H1 (cell line): Measurements from ENCODE around the gene ZBTB49.

ENCODE experiments used
- BRCA1 ChIP-seq: IDR thresholded peaks from 2 replicates; pipeline ENCODE4 v1.6.1; 2012; ENCODE audit warnings: low read depth, low read length, improper control_type of control experiment
- CHD2 ChIP-seq: IDR thresholded peaks from 2 replicates; pipeline ENCODE4 v1.6.1; 2012; ENCODE audit warnings: low read length, improper control_type of control experiment
- CTCF ChIP-seq, 3 experiments: IDR thresholded peaks; 1 replicate in 2 of 3; 2 replicates in 1 of 3; pipeline versions ENCODE4 v1.5.1 to v1.6.1; 2011; ENCODE audit warnings: low read length in 3 of 3, mild to moderate bottlenecking in 3 of 3, inconsistent platforms in 2 of 3, low read depth in 1 of 3, moderate library complexity in 1 of 3; ENCODE audit not compliant: insufficient read depth in 1 of 3; ENCODE audit errors: control extremely low read depth in 1 of 3
- EGR1 ChIP-seq: IDR thresholded peaks from 2 replicates; pipeline ENCODE4 v1.6.1; 2011; ENCODE audit warnings: low read depth, low read length, borderline replicate concordance
- EP300 ChIP-seq, 2 experiments: IDR thresholded peaks; 1 replicate in 1 of 2; 2 replicates in 1 of 2; pipeline ENCODE4 v1.6.1; 2011 to 2012; ENCODE audit warnings: low read depth in 2 of 2, low read length in 2 of 2, mild to moderate bottlenecking in 2 of 2, borderline replicate concordance in 1 of 2, inconsistent platforms in 1 of 2, moderate library complexity in 1 of 2
- HDAC6 ChIP-seq: IDR thresholded peaks from one replicate; pipeline ENCODE4 v1.7.1; 2012; ENCODE audit warnings: low read depth, mild to moderate bottlenecking, inconsistent platforms, low read length, moderate library complexity
- JUN ChIP-seq: IDR thresholded peaks from 2 replicates; pipeline ENCODE4 v1.6.1; 2011; ENCODE audit warnings: low read depth, mild to moderate bottlenecking, improper control_type of control experiment, low read length
- POLR2A ChIP-seq, 2 experiments: IDR thresholded peaks; 1 replicate in 1 of 2; 2 replicates in 1 of 2; pipeline ENCODE4 v1.6.1; 2011; ENCODE audit warnings: low read depth in 2 of 2, low read length in 2 of 2, mild to moderate bottlenecking in 2 of 2; ENCODE audit errors: control extremely low read depth in 1 of 2
- POLR2AphosphoS5 ChIP-seq: IDR thresholded peaks from 2 replicates; pipeline ENCODE4 v1.6.1; 2011; ENCODE audit warnings: low read depth, low read length
- RNF2 ChIP-seq: fragments of 200-900, 300-1000 bp; sonication (generic); IDR thresholded peaks from 2 replicates; pipeline ENCODE4 v1.7.1; 2016; ENCODE audit warnings: borderline replicate concordance, low read depth, mild to moderate bottlenecking, antibody characterized with exemption, low read length; ENCODE audit not compliant: poor library complexity, severe bottlenecking; ENCODE audit errors: missing control alignments
- SAP30 ChIP-seq: fragments of 300-600 bp; sonication (generic); IDR thresholded peaks from 2 replicates; pipeline ENCODE4 v1.7.1; 2012; ENCODE audit warnings: low read length, moderate library complexity, mild to moderate bottlenecking, inconsistent platforms; ENCODE audit not compliant: insufficient read depth, insufficient replicate concordance
- SIRT6 ChIP-seq: IDR thresholded peaks from one replicate; pipeline ENCODE4 v1.7.1; 2012; ENCODE audit warnings: low read length, inconsistent platforms
- TAF1 ChIP-seq: IDR thresholded peaks from 2 replicates; pipeline ENCODE4 v1.6.1; 2011; ENCODE audit warnings: mild to moderate bottlenecking, low read depth, low read length

- TF ChIP-seq EP300 (IDR thresholded peaks at IDR 0.05; ENCODE audit: borderline replicate concordance in 1 of 2, low read depth in 2 of 2, low read length in 2 of 2) (no peak), TAF1 (no peak), CTCF (IDR thresholded peaks at IDR 0.05; ENCODE audit: control extremely low read depth in 1 of 3, insufficient read depth in 1 of 3, low read depth in 1 of 3, low read length in 3 of 3) (no peak), HDAC6 (no peak), POLR2A (IDR thresholded peaks at IDR 0.05; ENCODE audit: control extremely low read depth in 1 of 2, low read depth in 2 of 2, low read length in 2 of 2) (no peak), EGR1 (no peak), CHD2 (no peak), POLR2AphosphoS5 (no peak), JUN (no peak), BRCA1 (no peak), RNF2 (no peak), SIRT6 (no peak), SAP30 (no peak)
These were observed 39.4 kb downstream of the ZBTB49 start for GRCh38 chr4:4329496-4329895.
